OCI-LY3 (cell line): Measurements from ENCODE around the gene OS9.

Experiments used
- EZH2phosphoT487 ChIP-seq: fragments of 200-600 bp; shearing (Covaris generic); IDR thresholded peaks from 2 replicates; pipeline ENCODE4 v1.6.1; 2018; ENCODE audit warnings: antibody characterized with exemption, mixed run types, low read depth
- TF ChIP-seq, protein P1 (sequence below): fragments of 200-600, 300-600 bp; sonication (generic); IDR thresholded peaks from 2 replicates; pipeline ENCODE4 v1.5.1; 2014; ENCODE audit warnings: antibody characterized with exemption, low read length, low read depth

DNA sequence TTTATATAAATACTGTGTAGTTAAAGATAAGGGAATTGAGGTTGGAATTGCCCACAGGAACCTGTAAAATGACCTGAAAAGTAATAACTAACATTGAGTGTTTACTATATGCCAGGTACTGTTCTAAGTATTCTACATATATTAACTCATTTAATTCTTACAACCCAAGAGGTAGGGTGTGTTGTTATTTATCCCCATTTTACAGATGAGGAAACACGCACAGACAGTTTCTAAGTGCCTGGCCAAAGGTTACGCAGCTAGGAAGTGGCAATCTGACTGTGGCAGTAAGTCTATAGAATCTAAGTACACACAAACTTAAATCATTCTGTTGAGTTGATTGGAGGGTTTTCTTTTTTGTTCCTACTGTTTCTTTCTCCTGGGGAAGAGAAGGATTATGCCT lies 49.8 kb downstream of the OS9 start:
- TF ChIP-seq, protein P1, sequence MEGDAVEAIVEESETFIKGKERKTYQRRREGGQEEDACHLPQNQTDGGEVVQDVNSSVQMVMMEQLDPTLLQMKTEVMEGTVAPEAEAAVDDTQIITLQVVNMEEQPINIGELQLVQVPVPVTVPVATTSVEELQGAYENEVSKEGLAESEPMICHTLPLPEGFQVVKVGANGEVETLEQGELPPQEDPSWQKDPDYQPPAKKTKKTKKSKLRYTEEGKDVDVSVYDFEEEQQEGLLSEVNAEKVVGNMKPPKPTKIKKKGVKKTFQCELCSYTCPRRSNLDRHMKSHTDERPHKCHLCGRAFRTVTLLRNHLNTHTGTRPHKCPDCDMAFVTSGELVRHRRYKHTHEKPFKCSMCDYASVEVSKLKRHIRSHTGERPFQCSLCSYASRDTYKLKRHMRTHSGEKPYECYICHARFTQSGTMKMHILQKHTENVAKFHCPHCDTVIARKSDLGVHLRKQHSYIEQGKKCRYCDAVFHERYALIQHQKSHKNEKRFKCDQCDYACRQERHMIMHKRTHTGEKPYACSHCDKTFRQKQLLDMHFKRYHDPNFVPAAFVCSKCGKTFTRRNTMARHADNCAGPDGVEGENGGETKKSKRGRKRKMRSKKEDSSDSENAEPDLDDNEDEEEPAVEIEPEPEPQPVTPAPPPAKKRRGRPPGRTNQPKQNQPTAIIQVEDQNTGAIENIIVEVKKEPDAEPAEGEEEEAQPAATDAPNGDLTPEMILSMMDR: no peak
- no peak for TF ChIP-seq EZH2phosphoT487
